HCT116 (cell line): ENCODE results near the gene CD59. TPM values are rescaled to one million over a fixed set of nuclear protein-coding genes. Genes with fewer than 3 reads are reported as not detected.

Source experiments
- ATAC-seq: fragments of 200-7000 bp; cut with Tn5 transposase; 2 replicates; pipeline ENCODE4 v1.9.1; 2020; ENCODE audit warnings: mild to moderate bottlenecking, moderate library complexity
- BruUV-seq: library from RNA; stranded (reverse); fragments of 400-500 nt; replicated peaks from 2 replicates; lab custom pipeline; 2021; lab: Mats Ljungman, UMichigan
- CTCF ChIA-PET: fragments of 300-600 bp; sonication (Branson Sonifier 250); formaldehyde crosslinking; loops from one replicate; lab custom pipeline; 2021; ENCODE audit warnings: antibody characterized with exemption; lab: Charles Lee
- POLR2A ChIA-PET: fragments of 300-600, 350-600 bp; sonication (Branson Sonifier 250); formaldehyde crosslinking; loops from one replicate; lab custom pipeline; 2021; ENCODE audit warnings: antibody characterized with exemption; lab: Charles Lee
- RAD21 ChIA-PET, 2 experiments: fragments of 300-600 bp; sonication (Branson Sonifier 250); formaldehyde crosslinking; loops; one replicate each; lab custom pipeline; 2023; ENCODE audit warnings: low total read pairs in 2 of 2; ENCODE audit not compliant: uncharacterized antibody in 2 of 2, unreplicated experiment in 2 of 2, low non-redundant PET in 1 of 2; lab: Charles Lee
- DNase-seq: peaks from one replicate; pipeline ENCODE4 v3.0.0-alpha.2; 2010; ENCODE audit warnings: low read depth, low spot score
- H2AFZ ChIP-seq: fragments of 200-600 bp; shearing (Covaris generic), sonication (generic); 2 replicates; pipeline ENCODE4 v1.6.1; 2017; ENCODE audit warnings: low read depth, mixed run types, mixed read lengths, antibody characterized with exemption, low read length; ENCODE audit not compliant: poor library complexity, severe bottlenecking
- H3K27ac ChIP-seq: 2 replicates; pipeline ENCODE4 v1.5.1; 2012; ENCODE audit warnings: low read depth, low read length
- H3K27me3 ChIP-seq: fragments of 200-600 bp; sonication (generic); 2 replicates; pipeline ENCODE4 v1.6.1; 2016; ENCODE audit warnings: mixed run types, low read length, mixed read lengths; ENCODE audit not compliant: insufficient read depth
- H3K36me3 ChIP-seq, 2 experiments: fragments of 200-500 bp in 1 of 2; fragments of 200-600 bp in 1 of 2; sonication (Bioruptor generic) in 1 of 2; sonication (generic) in 1 of 2; 2 replicates each; pipeline versions ENCODE4 v1.5.1 to v1.6.1; 2014 to 2016; ENCODE audit warnings: low read length in 2 of 2, inconsistent platforms in 1 of 2, mixed read lengths in 1 of 2, mixed run types in 1 of 2; ENCODE audit not compliant: insufficient read depth in 2 of 2, control insufficient read depth in 1 of 2
- H3K4me1 ChIP-seq, 2 experiments: fragments of 200-600 bp in 1 of 2; sonication (generic) in 1 of 2; 2 replicates each; pipeline versions ENCODE4 v1.5.1 to v1.6.1; 2012 to 2017; ENCODE audit warnings: low read length in 2 of 2, inconsistent platforms in 1 of 2, mild to moderate bottlenecking in 1 of 2, mixed read lengths in 1 of 2, mixed run types in 1 of 2, moderate library complexity in 1 of 2; ENCODE audit not compliant: insufficient read depth in 2 of 2, control insufficient read depth in 1 of 2
- H3K4me2 ChIP-seq: fragments of 200-600 bp; sonication (generic); 2 replicates; pipeline ENCODE4 v1.6.1; 2017; ENCODE audit warnings: mixed run types, low read length, mixed read lengths
- H3K4me3 ChIP-seq, 2 experiments: fragments of 200-600 bp in 1 of 2; sonication (generic) in 1 of 2; replicated peaks in 1 of 2; 2 replicates each; pipeline ENCODE4 v1.5.1; 2011 to 2016; ENCODE audit warnings: low read length in 2 of 2, control low read depth in 1 of 2, low read depth in 1 of 2, mild to moderate bottlenecking in 1 of 2, mixed read lengths in 1 of 2, mixed run types in 1 of 2
- H3K79me2 ChIP-seq: fragments of 200-600 bp; sonication (generic); 2 replicates; pipeline ENCODE4 v1.6.1; 2017; ENCODE audit warnings: mild to moderate bottlenecking, mixed run types, low read length, moderate library complexity, mixed read lengths; ENCODE audit not compliant: insufficient read depth
- H3K9ac ChIP-seq: fragments of 200-600 bp; sonication (generic); 2 replicates; pipeline ENCODE4 v1.6.1; 2016; ENCODE audit warnings: low read length, mixed read lengths
- H3K9me2 ChIP-seq: fragments of 200-600 bp; sonication (generic), shearing (Covaris generic); 2 replicates; pipeline ENCODE4 v1.6.1; 2017; ENCODE audit warnings: mixed run types, mild to moderate bottlenecking, moderate library complexity; ENCODE audit not compliant: insufficient read depth
- H3K9me3 ChIP-seq, 2 experiments: fragments of 200-500 bp in 1 of 2; fragments of 200-600 bp in 1 of 2; sonication (Bioruptor generic) in 1 of 2; sonication (generic) in 1 of 2; 2 replicates each; pipeline ENCODE4 v1.6.1; 2014 to 2017; ENCODE audit warnings: low read length in 2 of 2, mixed read lengths in 2 of 2, inconsistent platforms in 1 of 2, low read depth in 1 of 2, mild to moderate bottlenecking in 1 of 2, mixed run types in 1 of 2, moderate library complexity in 1 of 2; ENCODE audit not compliant: control insufficient read depth in 1 of 2, insufficient read depth in 1 of 2
- H4K20me1 ChIP-seq: fragments of 200-600 bp; sonication (generic), shearing (Covaris generic); 2 replicates; pipeline ENCODE4 v1.6.1; 2017; ENCODE audit warnings: mixed run types, mild to moderate bottlenecking, moderate library complexity; ENCODE audit not compliant: insufficient read depth
- CBX3 ChIP-seq: IDR thresholded peaks from 2 replicates; pipeline ENCODE4 v1.6.1; 2012; ENCODE audit warnings: low read depth
- ELF1 ChIP-seq: IDR thresholded peaks from 2 replicates; pipeline ENCODE4 v1.6.1; 2012; ENCODE audit warnings: low read depth, borderline replicate concordance
- EZH2phosphoT487 ChIP-seq: fragments of 200-600 bp; IDR thresholded peaks from 2 replicates; pipeline ENCODE4 v1.6.1; 2018; ENCODE audit warnings: antibody characterized with exemption, borderline replicate concordance
- FOSL1 ChIP-seq: IDR thresholded peaks from 2 replicates; pipeline ENCODE4 v1.6.1; 2012; ENCODE audit warnings: low read depth
- RAD21 ChIP-seq: IDR thresholded peaks from 2 replicates; pipeline ENCODE4 v1.6.1; 2012; ENCODE audit warnings: low read depth, mild to moderate bottlenecking
- ZBTB33 ChIP-seq: IDR thresholded peaks from 2 replicates; pipeline ENCODE4 v1.6.1; 2011; ENCODE audit warnings: mild to moderate bottlenecking, low read length, moderate library complexity; ENCODE audit not compliant: insufficient replicate concordance; ENCODE audit errors: extremely low read depth
- ZFX ChIP-seq: fragments of 450-650 bp; IDR thresholded peaks from 2 replicates; pipeline ENCODE4 v1.6.1; 2017
- ZNF274 ChIP-seq: fragments of 200-500 bp; sonication (Bioruptor generic); IDR thresholded peaks from 2 replicates; pipeline ENCODE4 v1.6.1; 2014; ENCODE audit warnings: mild to moderate bottlenecking, low read depth, low read length, inconsistent platforms
- intact Hi-C: fragments of 100-400 bp; cut with micrococcal nuclease; formaldehyde crosslinking; loops from 2 replicates; pipeline ENCODE4 v1.10.0; 2022
- total RNA-seq: library from RNA; stranded (reverse); gene quantifications from one replicate; pipeline ENCODE4 v1.2.1, GENCODE V29; 2021; ENCODE audit not compliant: unreplicated experiment
- TF ChIP-seq, protein P1 (sequence below): IDR thresholded peaks from 2 replicates; pipeline ENCODE4 v1.6.1; 2012

CD59 gene
- total RNA-seq, 1 experiment from 2014 or later = 122 TPM

DNA sequence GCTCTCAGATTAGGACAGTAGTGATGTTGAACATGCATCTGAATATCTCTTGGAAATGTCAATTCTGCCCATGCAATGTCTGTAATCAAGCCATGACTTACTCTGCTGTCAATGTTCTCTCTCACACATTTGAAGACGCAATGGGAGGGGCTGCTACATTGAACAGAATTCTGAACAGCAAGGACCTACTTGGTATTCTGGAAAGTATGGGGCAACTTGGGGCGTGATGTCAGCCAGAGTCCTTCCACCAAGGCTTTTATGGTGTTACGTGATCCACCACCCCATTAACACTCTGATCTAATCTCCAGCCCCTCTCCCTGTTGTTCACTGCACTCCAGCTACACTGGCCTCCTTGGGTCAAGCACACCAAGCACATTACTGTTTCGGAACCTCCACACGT lies 7.1 kb upstream of the CD59 start:
- TF ChIP-seq ZFX (no peak), EZH2phosphoT487 (no peak), RAD21 (no peak), FOSL1 (no peak), ZBTB33 (no peak), CBX3 (no peak), ELF1 (no peak), ZNF274 (no peak)
- TF ChIP-seq, protein P1, sequence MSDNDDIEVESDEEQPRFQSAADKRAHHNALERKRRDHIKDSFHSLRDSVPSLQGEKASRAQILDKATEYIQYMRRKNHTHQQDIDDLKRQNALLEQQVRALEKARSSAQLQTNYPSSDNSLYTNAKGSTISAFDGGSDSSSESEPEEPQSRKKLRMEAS = no peak
- H3K27me3 ChIP-seq = no peaks in the 10 kb centered on the region
- H3K9me3 ChIP-seq = no peaks in the 10 kb centered on the region
- no peak overlapping the region for H2AFZ ChIP-seq
- DNase-seq (no peak), ATAC-seq (no peak)
- no peak overlapping the region for H3K27ac ChIP-seq
- H3K79me2 ChIP-seq = no peaks in the 10 kb centered on the region
- H3K4me3 ChIP-seq = no peak overlapping the region
- H3K4me1 ChIP-seq = no peaks in the 10 kb centered on the region
- no peak overlapping the region for H3K9ac ChIP-seq
- ChIA-PET RAD21 (interaction anchor here in 1 of 2 experiments (1.0 kb wide), 1 partner anchor 200 kb away, joined by 3 read pairs; no protein-coding TSS in a partner anchor), POLR2A (interaction anchor here (1.3 to 1.6 kb wide), 2 partner anchors 42 to 52 kb away, joined by 7 to 11 read pairs; partner anchors contain the start of gene C11orf91), CTCF (interaction anchor here (1.2 to 1.8 kb wide), 12 partner anchors 11 to 678 kb away, joined by 3 to 67 read pairs (median 12); partner anchors contain the start of gene C11orf91)
- H3K36me3 ChIP-seq = peaks cover 5 to 8% of the 10 kb centered on the region in 2 experiments; a peak in 2 of 4 replicates
- no peaks in the 10 kb centered on the region for H3K9me2 ChIP-seq
- no peak overlapping the region for H3K4me2 ChIP-seq
- H4K20me1 ChIP-seq = no peaks in the 10 kb centered on the region
- BruUV-seq = no TSS peak
- intact Hi-C loops = loop anchor here (5.0 kb wide), 1 partner anchor 201 kb away; no protein-coding TSS in a partner anchor
